22Rv1 (cell line): ENCODE data around the gene ERGIC1.

Source experiments
- ZFX ChIP-seq: fragments of 450-650 bp; IDR thresholded peaks from 2 replicates; pipeline ENCODE4 v1.6.1; 2017; ENCODE audit warnings: antibody characterized with exemption, borderline replicate concordance
- TF ChIP-seq, protein P1 (sequence below): fragments of 450-650 bp; IDR thresholded peaks from 2 replicates; pipeline ENCODE4 v1.5.1; 2017; ENCODE audit warnings: mild to moderate bottlenecking

DNA sequence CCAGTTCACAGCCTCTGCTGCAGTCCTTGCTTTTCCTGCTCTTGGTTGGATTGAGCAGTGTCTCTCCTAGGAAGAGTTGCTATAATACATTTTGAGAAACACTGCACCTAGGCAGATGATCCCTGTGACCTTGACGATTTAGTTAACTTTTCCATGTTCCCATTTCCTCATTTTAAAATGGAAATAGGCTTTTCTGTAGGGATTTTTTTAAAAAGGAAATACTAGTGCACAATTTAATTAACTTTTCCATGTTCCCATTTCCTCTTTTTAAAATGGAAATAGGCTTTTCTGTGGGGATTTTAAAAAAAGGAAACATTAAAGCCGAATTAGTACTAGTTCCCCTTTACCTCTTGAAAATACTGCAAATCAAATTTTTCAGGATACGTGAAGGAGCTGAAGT is 154.2 kb downstream of the ERGIC1 start:
- TF ChIP-seq, protein P1, sequence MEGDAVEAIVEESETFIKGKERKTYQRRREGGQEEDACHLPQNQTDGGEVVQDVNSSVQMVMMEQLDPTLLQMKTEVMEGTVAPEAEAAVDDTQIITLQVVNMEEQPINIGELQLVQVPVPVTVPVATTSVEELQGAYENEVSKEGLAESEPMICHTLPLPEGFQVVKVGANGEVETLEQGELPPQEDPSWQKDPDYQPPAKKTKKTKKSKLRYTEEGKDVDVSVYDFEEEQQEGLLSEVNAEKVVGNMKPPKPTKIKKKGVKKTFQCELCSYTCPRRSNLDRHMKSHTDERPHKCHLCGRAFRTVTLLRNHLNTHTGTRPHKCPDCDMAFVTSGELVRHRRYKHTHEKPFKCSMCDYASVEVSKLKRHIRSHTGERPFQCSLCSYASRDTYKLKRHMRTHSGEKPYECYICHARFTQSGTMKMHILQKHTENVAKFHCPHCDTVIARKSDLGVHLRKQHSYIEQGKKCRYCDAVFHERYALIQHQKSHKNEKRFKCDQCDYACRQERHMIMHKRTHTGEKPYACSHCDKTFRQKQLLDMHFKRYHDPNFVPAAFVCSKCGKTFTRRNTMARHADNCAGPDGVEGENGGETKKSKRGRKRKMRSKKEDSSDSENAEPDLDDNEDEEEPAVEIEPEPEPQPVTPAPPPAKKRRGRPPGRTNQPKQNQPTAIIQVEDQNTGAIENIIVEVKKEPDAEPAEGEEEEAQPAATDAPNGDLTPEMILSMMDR = no peak
- TF ChIP-seq ZFX = no peak
